GM19238 (cell line): ENCODE data around the gene CCDC159.
"Not testable (repeated sequence)": the region's sequence is repeated elsewhere in the genome, so short reads cannot be mapped to it uniquely, and the experiment has no call there.

Source experiments
- DNase-seq: peaks from one replicate; pipeline ENCODE4 v3.0.0; 2011; ENCODE audit warnings: low spot score; ENCODE audit not compliant: insufficient read length

Gene CCDC159

DNA sequence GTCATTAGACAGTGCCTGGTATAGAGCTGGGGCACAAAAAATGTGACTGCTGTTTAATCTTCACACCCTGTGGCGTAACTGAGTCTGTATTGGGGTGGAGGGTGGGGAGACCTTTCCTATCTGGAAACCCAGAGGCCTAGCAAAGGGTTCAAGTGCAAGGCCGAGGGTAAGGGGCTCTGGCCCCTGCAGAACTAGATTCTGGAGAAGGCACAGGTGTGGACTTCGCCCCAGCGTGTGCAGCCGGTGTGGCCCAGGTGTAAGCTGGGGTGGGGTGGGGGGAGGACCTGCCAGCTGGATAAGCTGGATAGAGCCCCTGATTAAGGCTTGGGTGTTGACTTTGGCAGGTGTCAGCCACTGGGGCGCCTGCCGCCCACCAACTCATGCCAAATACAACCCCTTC lies 8.2 kb upstream of the CCDC159 start:
- DNase-seq = no peak

DNA sequence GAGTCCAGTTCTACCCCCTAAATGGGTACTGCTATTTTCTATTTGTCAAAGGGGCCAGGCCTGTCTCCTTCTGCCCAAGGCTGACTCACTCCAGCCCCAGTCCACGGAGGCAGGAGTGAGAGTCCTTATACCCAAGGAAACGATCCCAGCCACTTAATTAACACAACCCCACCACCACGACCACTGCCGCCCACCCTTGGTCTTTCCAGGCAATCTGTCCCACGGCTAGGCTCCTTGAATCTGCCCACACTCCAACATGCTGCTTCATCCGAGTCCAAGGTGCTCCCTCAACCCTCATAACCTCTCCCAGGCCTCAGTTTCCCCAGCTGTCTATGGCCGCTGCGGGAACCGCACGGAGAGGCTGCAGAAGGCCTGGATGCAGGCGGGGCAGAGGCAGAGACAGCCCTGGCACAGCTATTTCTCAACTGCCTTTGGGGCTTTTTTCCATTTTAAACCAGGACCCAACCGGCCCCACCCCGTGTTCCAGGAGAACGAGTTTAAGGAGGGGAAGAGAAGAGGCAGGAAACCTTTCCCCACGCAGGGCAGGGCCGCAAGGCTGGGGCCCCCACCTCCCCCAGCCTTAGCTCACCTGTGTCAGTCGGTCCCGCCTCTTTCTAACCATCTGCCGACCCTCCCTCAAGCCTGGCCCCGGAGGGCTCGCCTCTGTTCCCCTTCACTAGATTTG lies 7.6 kb upstream of the CCDC159 start:
- DNase-seq = no peak

DNA sequence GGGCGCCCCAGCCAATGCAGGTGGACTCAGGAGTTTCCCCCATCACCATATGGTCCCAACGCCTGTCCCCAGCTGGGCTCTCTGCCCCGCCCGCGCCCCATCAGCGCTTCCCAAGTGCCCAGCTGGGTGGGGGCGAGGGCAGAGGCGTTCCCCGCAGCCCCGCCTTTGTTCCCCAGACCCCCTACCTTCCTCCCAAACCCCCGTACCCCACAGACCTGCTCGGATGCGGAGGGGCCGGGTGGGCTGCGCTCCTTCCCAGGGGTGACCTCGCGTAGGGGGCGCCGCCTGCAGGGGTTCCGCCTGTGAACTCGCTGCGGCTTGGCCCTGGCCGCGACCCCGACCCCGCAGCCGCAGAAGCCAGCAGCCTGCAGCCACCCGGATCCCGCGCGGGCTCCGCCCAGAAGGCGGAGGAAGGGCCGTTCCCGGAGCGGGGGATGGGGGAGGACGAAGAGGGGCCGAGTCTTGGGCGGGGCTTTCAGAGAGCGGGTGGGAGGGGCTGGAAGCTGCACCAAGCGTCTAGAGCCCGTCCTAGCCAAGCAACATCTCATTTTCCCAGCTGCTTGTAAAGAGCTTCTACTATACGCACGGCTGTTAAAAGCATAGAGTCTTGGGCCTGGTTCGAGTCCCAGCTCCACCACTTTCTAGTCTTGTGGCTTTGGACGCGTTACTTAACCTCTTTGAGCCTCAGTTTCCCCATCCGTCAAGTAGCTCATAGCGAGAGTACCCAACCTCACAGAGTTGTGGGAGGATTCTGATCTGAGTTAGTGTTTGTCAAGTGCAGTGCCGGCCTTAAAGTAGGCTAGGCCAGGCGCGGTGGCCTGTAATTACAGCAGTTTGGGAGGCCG lies 6.8 kb upstream of the CCDC159 start, which contains the start of gene RAB3D:
Gene RAB3D, minus strand, starts transcription at position 404 of the 845 bp plus-strand sequence. CDS start 2,258 bp downstream, outside the sequence.
- DNase-seq = peak; percentile 93

DNA sequence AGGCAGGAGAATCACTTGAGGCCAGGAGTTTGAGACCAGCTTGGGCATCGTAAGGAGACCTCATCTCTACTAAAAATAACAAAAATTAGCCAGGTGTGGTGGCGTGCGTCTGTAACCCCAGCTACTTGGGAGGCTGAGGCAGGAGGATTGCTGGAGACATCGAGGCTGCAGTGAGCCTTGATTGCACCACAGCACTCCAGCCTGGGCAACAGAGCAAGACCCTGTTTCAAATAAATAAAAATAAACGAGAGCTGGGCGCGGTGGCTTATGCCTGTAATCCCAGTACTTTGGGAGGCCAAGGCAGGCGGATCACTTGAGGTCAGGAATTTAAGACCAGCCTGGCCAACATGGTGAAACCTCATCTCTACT lies 6.2 kb upstream of the CCDC159 start:
- DNase-seq = not testable (repeated sequence)

DNA sequence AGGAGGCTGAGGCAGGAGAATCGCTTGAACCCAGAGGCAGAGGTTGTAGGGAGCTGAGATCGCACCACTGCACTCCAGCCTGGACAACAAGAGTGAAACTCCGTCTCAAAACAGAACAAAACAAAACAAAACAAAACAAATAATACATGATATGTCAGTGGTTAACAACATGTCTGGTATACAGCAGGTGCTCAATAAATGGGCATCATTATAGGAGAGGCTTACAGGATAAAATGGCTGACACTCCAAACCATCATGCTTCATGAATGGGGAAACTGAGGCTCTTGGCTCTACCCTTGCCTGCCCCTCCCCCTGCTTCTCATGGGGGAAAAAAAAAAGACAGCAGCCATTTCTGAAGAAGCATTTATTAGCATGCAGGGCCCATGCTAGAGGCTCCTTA lies 3.9 kb upstream of the CCDC159 start:
- DNase-seq = no peak

DNA sequence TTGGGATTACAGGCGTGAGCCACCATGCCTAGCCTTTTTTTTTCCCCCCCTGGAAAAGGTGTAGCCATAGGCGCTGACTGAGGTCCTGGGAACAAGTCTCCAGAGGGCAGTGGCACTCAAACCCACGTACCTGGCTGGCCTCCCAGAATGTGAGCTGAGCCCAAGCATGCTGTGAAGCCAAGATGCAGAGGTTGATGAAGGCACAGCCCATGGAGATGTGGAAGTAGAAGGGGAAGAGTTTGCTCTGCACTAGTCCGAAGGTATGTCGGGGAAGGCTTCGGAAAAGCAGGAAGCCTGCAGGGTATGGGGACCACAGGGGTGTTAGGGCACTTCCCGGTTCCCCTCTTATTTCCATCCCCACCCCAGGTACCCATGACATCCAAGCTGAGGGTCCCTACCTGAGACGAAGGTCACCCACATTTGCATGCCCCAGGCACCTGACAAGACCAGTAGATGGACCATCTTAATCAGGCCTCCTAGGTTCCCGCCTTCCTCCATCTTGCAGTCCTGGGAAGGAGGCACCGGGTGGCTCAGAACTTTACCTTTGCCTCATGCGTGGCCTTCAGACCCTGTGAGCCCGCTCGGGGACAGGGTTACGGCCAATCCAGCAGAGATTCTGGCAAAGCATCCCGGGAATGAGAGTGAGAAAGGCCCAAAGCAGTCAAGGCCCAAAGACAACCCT lies 1.1 kb upstream of the CCDC159 start:
- no peak for DNase-seq

DNA sequence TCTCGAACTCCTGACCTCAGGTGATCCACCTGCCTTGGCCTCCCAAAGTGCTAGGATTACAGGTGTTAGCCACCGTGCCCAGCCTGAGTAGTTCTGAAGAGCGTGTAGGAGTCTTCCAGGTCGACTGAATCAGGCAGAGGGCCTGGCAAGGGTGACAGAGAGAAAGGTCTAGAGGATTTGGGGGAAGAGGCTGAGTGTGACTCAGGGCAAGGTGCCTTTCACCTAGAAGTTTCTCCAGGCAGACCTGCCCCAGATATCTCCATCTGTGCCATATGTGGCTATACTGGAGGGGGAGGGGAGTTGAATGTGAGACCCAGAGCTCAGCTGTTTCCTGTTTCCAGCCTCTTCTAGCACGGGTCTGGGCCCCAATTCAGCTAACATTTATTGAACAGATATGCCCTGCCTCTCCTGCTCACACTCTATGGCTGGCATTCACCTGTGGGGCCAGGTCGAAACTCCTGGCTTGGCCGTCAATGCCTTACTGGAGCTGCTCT lies 1.3 kb downstream of the CCDC159 start:
- no peak for DNase-seq

DNA sequence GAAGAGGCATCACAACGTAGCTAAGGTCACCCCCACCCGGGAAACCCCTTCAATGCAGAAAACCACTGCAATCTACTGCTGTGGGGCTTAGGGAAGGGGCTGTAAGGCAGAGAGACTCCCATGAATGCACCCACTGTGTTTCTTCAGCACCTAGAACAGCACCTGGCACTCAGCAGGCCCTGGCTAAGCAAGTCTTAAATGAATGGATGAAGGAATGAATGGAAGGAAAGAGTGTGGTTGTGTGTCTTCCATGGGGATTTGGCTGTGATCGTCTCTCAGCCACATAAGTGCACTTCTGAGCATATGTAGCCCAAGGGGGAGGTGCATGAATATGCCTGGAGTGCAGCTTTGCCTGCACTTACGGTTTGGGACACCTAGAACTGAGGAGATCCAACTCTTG lies 2.9 kb downstream of the CCDC159 start:
- DNase-seq = no peak

DNA sequence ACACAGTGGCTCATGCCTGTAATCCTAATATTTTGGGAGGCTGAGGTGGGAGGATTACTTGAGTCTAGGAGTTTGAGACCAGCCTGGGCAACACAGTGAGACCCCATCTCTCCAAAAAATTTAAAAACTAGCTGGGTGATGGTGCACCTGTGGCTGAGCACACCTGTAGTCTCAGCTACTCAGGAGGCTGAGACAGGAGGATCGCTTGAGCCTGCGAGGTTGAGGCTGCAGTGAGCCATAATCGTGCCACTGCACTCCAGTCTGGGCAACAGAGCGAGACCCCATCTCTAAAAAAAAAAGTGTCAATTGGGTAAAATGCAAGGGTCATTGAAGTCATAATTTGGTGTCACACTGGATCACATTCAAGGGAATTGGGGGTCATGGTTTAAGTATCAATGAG lies 7.8 kb downstream of the CCDC159 start:
- not testable (repeated sequence) for DNase-seq

DNA sequence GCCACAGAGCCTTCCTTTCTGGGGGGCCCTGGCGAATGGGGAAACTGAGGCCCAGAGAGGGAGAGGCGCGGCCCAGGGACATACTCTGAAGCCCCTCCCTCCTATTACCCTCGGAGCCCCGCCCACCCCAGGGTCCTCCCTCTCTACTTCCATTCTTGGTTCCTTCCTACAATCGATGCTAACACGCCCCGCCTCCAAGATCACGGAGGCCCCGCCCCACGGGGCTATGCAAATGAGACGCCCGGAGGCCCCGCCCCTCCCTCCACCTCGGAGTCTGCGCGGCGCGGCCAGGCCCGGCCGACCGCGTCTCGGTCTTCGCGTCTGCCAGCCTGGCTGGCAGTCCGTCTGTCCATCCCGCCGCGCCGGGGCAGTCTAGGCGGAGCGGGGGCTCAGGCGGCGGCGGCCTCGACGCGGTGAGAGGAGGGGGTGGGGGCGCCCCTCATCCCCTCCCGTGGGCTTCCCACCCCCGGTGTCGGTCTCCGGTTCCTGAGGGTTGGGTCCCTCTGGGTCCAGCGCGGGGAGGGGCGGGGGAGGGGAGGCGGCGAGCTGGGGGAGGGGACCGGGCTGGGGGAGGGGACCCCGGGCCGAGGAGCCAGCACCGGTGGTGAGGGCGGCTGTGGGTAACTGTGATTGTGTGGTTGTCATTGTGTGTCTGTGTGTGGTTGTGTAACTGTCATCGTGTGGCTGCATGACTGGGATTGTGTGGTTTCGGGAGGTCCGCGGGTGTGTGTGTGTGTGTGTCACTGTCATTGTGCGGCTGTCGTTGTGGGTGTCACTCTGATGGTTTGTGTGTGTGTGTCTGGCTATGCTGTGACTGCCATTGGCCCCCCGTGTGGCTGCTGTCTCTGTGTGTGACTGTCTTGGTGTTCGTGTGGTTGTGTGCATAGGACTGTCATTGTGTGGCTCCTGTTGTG lies 9.1 kb downstream of the CCDC159 start, which contains the start of gene PLPPR2:
Gene PLPPR2, plus strand, starts transcription at position 273 of the 914 bp plus-strand sequence. CDS start 2,242 bp downstream, outside the sequence.
- DNase-seq = peak; percentile 83

DNA sequence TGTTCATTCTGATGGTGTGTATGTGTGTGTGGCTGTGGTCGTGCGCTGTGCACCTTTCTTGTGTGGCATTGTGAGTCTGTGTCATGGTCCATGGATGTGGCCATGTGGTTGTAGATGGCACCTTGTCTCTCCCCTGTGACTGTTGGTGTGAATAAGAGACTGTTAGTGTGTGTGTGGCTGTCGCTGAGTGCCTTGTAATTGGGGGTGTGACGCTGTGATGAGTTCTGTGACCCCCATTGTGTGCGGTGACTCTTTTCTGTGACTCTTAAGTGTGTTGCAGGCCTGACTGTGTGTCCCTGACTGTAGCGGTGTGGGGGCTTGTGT lies 9.7 kb downstream of the CCDC159 start:
- DNase-seq = no peak

DNA sequence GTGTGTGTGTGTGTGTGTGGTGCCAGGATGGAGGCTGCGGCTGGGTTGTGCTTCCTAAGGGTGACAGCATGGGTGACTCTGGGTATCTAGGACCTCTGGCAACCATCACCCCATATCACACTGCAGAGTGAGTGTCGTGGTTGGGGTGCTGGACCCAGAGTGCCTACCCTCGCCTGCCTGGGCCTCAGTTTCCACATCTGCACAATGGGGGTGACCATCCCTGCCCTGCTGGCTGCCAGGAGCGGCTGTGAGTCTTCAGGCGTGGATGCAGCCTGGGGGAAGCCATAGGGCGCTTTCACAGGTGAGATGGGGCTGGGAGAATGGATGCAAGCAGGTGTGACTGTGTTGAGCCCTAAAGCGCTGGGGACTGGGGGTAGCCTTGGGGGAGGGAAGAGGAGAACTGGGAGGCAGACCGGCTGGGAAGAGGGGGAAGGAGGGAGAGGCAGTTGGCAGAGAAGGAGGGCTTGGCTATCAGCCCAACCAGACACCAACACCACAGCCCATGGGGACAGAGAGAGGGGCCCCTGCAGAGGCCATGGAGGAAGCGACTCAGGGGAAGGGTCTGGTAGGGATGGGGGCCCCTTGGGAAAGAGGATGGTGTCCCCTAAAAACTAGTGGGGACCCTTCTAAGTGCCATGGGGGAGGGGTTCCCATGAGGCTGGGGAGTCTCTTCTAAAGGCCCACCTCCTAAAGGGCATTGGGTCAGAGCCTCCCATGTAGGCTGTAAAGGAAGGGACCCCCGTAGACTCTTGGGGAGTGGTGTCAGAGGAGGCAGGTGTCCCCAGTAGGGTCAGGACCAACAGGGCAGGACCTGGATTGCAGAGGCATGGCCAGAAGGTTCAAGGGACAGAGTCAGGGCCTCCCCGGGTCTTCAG lies 10.6 kb downstream of the CCDC159 start:
- no peak for DNase-seq

DNA sequence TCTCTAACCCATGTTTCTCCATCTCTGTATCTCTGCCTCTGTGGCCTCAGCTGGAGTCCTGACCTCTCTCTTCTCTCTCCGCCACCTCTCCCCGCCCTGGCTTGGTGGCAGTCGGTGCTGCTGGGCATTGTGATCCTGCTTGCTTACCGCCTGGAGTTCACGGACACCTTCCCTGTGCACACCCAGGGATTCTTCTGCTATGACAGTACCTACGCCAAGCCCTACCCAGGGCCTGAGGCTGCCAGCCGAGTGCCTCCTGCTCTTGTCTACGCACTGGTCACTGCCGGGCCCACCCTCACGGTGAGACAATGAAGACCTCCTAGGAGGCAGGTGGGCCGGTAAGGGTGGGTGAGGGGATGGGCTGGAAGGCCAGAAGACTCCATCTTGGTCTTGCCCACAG lies 13.1 kb downstream of the CCDC159 start:
- no peak for DNase-seq

DNA sequence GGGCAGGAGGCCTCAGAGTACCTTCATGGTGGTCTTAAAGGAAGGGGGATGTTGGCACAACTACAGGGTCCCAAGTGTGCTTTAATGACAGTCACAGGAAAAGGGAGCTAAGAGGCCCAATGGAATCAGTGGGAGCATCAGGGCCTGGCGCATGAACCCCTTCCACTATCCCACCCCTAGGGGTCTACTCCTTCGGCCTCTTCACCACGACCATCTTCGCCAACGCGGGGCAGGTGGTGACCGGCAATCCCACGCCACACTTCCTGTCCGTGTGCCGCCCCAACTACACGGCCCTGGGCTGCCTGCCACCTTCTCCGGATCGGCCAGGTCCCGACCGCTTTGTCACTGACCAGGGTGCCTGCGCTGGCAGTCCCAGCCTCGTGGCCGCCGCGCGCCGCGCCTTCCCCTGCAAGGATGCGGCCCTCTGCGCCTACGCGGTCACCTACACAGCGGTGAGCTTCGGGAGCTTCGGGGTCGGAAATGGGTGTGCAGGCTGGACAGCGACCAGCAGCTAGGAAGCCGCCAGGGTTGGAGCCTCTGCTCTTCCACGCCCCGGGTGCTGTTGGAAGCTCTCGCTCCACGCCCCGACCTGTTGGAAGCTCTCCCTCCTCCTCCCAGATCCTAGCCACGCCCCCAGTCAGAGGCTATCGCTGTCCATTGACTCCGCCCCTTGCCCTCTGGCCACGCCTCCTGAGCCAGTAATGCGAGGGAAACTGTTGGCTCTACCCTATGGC lies 14.9 kb downstream of the CCDC159 start:
- DNase-seq = no peak

DNA sequence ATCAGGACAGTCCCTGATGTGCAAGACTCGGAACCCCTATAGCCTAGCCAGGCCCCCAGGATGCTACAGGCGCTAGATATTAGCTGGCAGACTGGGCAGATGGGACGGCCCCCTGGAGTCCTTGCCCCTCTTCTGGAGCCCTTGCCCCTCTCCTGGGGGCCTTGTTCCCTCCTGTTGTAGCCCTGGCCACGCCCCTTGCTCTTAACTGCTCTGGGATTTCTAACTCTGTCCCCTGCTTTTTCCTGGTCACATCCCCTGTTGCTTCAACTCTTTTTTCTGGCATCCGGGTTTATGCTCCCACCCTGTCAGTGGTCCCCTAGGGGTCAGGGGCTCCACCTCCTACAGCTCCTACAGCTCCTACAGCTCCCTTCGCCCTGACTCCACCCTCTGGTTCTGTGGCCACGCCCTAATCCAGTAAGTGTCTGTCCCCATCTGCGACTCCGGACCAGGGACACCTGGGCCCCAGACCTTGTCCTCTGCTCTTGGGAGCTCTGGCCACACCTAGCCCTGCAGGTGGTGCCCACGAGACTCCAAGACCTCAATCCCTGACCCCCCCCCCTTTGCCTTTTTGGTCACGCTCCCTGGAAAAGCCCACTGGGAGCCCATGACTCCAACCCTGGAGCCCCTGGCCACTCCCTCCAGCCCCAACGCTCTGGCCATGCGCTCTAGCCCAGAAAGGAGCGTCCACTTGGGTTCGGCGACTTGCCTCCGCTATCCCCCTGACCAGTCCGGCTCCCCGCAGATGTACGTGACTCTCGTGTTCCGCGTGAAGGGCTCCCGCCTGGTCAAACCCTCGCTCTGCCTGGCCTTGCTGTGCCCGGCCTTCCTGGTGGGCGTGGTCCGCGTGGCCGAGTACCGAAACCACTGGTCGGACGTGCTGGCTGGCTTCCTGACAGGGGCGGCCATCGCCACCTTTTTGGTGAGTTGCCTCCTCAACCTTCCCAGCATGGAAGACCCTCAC lies 15.7 kb downstream of the CCDC159 start:
- DNase-seq = no peak

DNA sequence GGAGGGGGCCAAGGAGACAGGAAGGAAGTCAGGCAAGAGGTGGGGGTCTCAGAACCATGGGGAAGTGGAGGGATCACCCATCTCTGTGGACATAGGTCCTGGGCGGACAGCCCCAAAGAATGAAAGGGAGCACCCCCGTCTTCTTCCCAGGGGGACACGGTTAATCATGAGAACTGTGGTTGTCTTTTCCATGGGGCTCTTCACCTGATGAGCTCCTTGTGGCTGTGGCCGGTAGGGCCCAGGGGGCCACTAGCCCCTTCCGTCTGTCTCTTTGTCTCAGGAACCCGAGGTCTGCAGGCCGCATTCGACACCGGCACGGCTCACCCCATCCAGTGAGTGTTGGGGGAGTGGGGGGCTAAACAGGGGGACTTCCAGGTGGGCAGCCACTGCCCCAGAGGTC lies 17.6 kb downstream of the CCDC159 start:
- DNase-seq = no peak

DNA sequence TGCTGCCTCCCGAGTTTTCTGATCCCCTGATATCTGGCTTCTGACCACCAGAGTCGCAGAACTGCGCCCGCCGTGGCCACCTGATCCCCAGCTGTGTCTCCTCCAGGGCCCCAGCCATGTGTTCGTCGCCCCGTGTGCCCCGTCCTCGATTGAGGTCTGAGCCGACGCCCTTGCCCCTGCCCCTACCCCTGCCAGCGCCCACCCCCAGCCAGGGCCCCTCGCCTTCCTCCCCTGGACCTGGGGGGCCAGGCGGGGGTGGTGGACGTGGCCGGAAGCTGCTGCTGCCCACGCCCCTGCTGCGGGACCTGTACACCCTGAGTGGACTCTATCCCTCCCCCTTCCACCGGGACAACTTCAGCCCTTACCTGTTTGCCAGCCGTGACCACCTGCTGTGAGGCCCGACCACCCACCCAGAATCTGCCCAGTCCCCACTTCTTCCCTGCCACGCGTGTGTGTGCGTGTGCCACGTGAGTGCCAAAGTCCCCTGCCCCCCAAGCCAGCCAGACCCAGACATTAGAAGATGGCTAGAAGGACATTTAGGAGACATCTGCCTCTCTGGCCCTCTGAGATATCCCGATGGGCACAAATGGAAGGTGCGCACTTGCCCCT lies 18.1 kb downstream of the CCDC159 start:
- no peak for DNase-seq

DNA sequence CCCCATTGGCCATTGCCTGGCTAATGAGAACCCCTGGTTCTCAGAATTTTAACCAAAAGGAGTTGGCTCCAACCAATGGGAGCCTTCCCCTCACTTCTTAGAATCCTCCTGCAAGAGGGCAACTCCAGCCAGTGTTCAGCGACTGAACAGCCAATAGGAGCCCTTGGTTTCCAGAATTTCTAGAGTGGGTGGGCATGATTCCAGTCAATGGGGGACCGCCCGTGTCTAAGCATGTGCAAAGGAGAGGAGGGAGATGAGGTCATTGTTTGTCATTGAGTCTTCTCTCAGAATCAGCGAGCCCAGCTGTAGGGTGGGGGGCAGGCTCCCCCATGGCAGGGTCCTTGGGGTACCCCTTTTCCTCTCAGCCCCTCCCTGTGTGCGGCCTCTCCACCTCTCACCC lies 18.6 kb downstream of the CCDC159 start:
- DNase-seq = no peak
